H7 (cell line): ENCODE results near the gene TBCK. TPM values are rescaled to one million over a fixed set of nuclear protein-coding genes. Genes with fewer than 3 reads are reported as not detected.

Experiments used
- DNase-seq: peaks from one replicate; pipeline ENCODE4 v3.0.0; 2012
- H3K27me3 ChIP-seq: 2 replicates; pipeline ENCODE4 v1.6.0; 2011; ENCODE audit warnings: mild to moderate bottlenecking, low read length; ENCODE audit not compliant: control insufficient read depth, insufficient read depth
- H3K36me3 ChIP-seq: replicated peaks from 2 replicates; pipeline ENCODE4 v1.5.1; 2011; ENCODE audit warnings: low read length; ENCODE audit not compliant: control insufficient read depth, insufficient read depth
- H3K4me3 ChIP-seq: 2 replicates; pipeline ENCODE4 v1.5.1; 2011; ENCODE audit warnings: low read depth, mild to moderate bottlenecking, control low read depth, low read length, moderate library complexity; ENCODE audit not compliant: insufficient read depth
- total RNA-seq: library from RNA; depleted of rRNA; stranded (reverse); fragments of >200 nt; shearing (Covaris generic); gene quantifications from 2 replicates; pipeline ENCODE4 v1.2.3, GENCODE V29; 2014

Gene TBCK
- total RNA-seq, 1 experiment from 2014 or later: 23.9 TPM

GRCh38 chr4:106312997-106313522 lies 2.9 kb downstream of the TBCK start:
- H3K36me3 ChIP-seq: no peaks in the 10 kb centered on the region
- no peak for DNase-seq
- H3K4me3 ChIP-seq: no peak overlapping the region
- no peaks in the 10 kb centered on the region for H3K27me3 ChIP-seq

DNA sequence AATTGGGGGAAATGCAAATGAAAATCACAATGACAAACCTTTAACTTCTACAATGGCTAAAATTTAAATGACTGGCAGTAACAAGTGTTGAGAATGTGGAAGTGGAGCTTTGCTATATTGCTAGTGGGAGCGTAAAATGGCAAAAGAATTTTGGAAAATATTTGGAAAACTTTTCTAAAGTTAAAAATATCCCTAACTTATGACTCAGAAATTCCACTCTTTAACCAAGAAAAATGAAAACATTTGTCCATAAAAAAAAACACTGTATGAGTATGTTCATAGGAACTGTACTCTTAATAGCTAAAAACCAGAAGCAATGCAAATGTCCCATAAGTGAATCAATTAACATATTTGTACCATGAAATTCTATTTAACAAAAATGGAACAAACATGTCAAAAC lies 3.6 kb downstream of the TBCK start:
- H3K27me3 ChIP-seq: no peaks in the 10 kb centered on the region
- no peaks in the 10 kb centered on the region for H3K36me3 ChIP-seq
- H3K4me3 ChIP-seq: no peak overlapping the region
- no peak for DNase-seq

DNA sequence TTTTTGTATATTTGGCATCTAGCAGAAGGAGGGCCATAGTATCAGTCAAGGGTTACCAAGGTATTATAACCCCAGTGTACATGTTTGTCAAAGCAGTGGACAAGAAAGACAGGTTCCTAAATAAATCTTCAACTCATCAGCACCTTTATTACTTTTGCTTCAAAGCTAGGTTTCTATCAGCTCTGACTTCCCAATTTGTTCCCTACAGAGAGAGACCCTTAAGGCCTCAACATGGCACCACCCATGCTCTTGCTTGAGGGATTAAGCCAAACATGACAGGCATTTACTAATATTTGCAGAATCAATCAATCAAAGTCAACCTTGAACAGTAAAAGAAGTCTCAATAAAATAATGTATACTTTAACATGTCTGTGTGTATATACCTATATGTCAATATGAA lies 9.4 kb downstream of the TBCK start:
- no peaks in the 10 kb centered on the region for H3K27me3 ChIP-seq
- no peak overlapping the region for H3K4me3 ChIP-seq
- no peaks in the 10 kb centered on the region for H3K36me3 ChIP-seq
- DNase-seq: no peak

GRCh38 chr4:106305435-106306055 lies 10.5 kb downstream of the TBCK start:
- no peak for DNase-seq
- Histone ChIP-seq H3K36me3 (no peaks in the 10 kb centered on the region), H3K4me3 (no peak overlapping the region), H3K27me3 (no peaks in the 10 kb centered on the region)

DNA sequence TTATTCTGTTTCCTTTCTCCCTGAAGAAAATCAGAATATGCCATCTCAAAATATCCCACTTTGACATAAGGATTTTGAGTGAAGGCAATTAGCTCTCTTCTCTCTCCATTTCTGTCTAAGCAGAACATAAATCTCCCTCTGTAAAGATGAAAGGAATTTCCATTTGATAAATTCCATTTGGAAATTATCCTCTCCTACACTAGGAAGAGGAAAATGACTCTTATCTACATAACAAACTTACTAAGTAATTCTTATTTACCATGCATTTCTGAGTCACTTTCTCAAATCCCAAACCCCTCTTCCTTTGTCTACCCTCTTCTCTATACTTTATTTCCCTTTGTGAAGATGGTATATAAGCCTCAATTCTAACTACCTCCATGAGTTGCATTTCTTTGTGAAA lies 11.4 kb downstream of the TBCK start:
- H3K4me3 ChIP-seq: no peak overlapping the region
- DNase-seq: no peak
- no peaks in the 10 kb centered on the region for H3K27me3 ChIP-seq
- H3K36me3 ChIP-seq: no peaks in the 10 kb centered on the region; the same call in 1 of the 2 replicates

DNA sequence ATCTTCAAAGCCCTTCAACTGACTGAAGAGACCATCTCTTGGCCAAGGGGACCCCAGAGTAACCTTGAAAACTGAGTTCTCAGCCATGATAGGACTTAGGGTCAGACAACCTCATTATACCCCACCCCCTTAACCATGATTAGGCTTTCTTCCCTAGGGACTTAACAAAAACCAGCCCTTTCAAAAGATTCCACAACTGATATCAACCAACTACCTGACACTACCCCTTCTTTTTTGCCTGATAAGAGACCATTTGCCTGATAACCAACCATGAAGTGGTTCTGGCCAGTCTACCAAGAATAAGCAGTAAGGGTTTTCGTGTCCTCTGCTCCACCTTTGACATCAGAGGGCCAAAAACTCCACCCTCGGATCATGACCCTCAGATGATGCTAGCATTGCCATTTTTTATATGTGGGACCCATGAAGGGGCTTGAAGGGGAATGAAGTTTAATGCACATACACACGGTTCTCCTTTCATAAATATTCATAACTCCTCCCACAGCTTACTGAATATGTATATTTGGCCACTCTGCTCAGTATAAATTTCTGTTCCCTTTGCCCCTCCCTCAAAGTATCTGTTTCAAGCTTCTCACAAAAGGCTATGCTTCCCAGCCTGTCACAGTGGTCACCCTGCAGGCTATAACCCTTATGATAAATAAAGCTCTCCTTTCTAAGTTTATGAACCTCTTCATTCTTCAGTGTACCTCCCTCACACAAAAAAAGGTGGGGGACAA lies 12.3 kb downstream of the TBCK start:
- no peak for DNase-seq
- no peaks in the 10 kb centered on the region for H3K27me3 ChIP-seq
- no peak overlapping the region for H3K4me3 ChIP-seq
- H3K36me3 ChIP-seq: no peaks in the 10 kb centered on the region; the same call in 1 of the 2 replicates

DNA sequence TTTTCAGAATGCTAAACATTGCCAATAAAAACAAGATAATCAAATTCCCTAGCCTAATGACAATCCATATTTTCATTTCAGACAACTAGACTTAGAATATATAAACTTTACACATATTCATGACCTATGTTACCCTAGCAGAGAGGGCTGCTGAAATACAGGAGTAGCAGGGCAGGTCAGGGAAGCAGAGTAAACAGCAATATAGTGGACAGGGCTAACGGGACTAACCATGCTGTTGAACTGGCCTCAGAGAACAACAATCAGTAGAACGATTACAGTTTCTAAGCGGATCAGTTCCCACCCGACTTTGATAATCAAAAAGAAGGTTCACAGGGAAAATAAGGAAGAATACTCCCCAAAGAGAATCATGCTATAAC lies 14.0 kb downstream of the TBCK start:
- no peaks in the 10 kb centered on the region for H3K27me3 ChIP-seq
- no peak for DNase-seq
- no peaks in the 10 kb centered on the region; the same call in 1 of the 2 replicates for H3K36me3 ChIP-seq
- H3K4me3 ChIP-seq: no peak overlapping the region

- H3K27me3 ChIP-seq: no peaks in the 10 kb centered on the region
- H3K4me3 ChIP-seq: no peak overlapping the region
- DNase-seq: no peak
- H3K36me3 ChIP-seq: no peaks in the 10 kb centered on the region; the same call in 1 of the 2 replicates
Measured at GRCh38 chr4:106301393-106302061, 14.5 kb downstream of the TBCK start.

DNA sequence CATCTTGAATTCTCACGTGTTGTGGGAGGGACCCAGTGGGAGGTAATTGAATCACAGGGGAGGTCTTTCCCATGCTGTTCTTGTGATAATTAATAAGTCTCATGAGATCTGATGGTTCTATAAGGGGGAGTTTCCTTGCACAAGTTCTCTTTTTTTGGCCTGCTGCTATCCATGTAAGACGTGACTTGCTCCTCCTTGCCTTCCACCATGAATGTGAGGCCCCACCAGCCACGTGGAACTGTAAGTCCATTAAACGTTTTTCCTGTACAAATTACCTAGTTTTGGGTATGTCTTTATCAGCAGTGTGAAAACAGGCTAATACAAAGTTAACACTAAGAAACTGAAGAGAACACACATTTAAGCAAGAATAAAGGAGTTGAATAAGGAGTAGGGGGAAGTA lies 16.0 kb downstream of the TBCK start:
- H3K4me3 ChIP-seq: no peak overlapping the region
- no peaks in the 10 kb centered on the region for H3K27me3 ChIP-seq
- no peak for DNase-seq
- H3K36me3 ChIP-seq: no peaks in the 10 kb centered on the region; the same call in 1 of the 2 replicates

- Histone ChIP-seq H3K36me3 (no peaks in the 10 kb centered on the region; the same call in 1 of the 2 replicates), H3K4me3 (no peak overlapping the region), H3K27me3 (no peaks in the 10 kb centered on the region)
- DNase-seq: no peak
Measured at GRCh38 chr4:106297245-106298035, 18.6 kb downstream of the TBCK start.

DNA sequence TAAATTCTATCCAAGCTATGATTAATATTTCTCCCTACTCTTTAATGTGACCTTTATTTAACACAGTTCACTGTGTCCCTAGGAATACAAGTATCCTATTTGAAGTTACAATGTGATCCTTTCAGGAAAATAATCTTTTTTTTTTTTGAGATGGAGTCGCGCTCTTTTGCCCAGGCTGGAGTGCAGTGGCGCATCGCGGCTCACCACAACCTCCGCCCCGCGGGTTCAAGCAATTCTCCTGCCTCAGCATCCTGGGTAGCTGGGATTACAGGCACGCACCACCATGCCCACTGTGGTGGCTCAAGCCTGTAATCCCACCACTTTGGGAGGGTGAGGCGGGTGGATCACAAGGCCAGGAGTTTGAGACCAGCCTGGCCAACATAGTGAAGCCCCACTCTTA lies 21.9 kb downstream of the TBCK start:
- Histone ChIP-seq H3K27me3 (no peaks in the 10 kb centered on the region), H3K4me3 (no peak overlapping the region), H3K36me3 (no peaks in the 10 kb centered on the region)
- DNase-seq: no peak

GRCh38 chr4:106291678-106292077 lies 24.3 kb downstream of the TBCK start:
- Histone ChIP-seq H3K4me3 (no peak overlapping the region), H3K36me3 (no peaks in the 10 kb centered on the region), H3K27me3 (no peaks in the 10 kb centered on the region)
- DNase-seq: no peak

- DNase-seq: no peak
- Histone ChIP-seq H3K4me3 (no peak overlapping the region), H3K36me3 (no peaks in the 10 kb centered on the region)
Measured at GRCh38 chr4:106289737-106290136, 26.3 kb downstream of the TBCK start.

DNA sequence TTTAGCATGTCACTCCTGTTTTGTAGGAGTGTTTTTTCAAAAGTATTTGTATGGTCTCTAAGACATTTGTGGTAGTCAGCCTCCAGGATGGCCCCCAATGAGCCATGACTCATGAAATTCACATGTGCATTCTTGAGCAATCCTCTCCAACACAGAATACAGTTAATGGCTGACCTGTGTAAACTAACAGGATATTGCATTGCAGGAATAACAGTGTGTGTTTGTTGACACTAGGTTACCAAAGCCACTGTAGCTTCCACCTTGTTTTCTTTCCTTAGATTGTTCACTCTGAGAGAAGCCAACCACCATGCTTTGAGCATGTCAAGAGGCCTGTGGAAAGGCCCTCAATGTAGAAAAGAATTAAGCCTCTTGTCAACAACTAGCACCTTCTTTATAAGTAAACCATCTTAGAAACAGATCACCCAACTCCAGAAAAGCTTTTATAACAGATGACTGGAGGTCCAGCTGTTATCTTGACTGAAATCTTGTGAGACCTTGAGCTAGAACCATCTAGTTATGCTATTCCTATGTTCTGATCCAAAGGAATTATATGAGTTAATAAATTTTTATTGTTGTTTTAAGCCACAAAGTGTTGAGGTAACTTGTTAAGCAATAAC lies 28.5 kb downstream of the TBCK start:
- no peaks in the 10 kb centered on the region for H3K36me3 ChIP-seq
- DNase-seq: no peak
- H3K4me3 ChIP-seq: no peak overlapping the region
- H3K27me3 ChIP-seq: no peaks in the 10 kb centered on the region

More at GRCh38 chr4:106289737-106290136, 26.3 kb downstream of the TBCK start:
- no peaks in the 10 kb centered on the region for H3K27me3 ChIP-seq
